OCI-LY3 (cell line): ENCODE results near the gene SVEP1.
A peak's percentile ranks its signal among the peaks of the same experiment; 100 is the strongest.

ENCODE experiments used
- H2AFZ ChIP-seq: fragments of 200-600, 300-600 bp; shearing (Covaris generic); 2 replicates; pipeline ENCODE4 v1.6.0; 2014; ENCODE audit warnings: antibody characterized with exemption, low read depth, low read length
- H3K27ac ChIP-seq: fragments of 200-600, 300-600 bp; sonication (generic); 2 replicates; pipeline ENCODE4 v1.5.1; 2014; ENCODE audit warnings: mild to moderate bottlenecking, low read length, moderate library complexity, mixed read lengths
- H3K27me3 ChIP-seq: fragments of 200-600, 300-600 bp; sonication (generic); 2 replicates; pipeline ENCODE4 v1.6.1; 2014; ENCODE audit warnings: low read depth, low read length, mixed read lengths
- H3K36me3 ChIP-seq: fragments of 200-600, 300-600 bp; sonication (generic); replicated peaks from 2 replicates; pipeline ENCODE3; 2014; ENCODE audit warnings: low read depth, low read length, mixed read lengths
- H3K4me1 ChIP-seq: fragments of 300-600, 200-600 bp; sonication (generic); 2 replicates; pipeline ENCODE4 v1.6.1; 2014; ENCODE audit warnings: low read length, mixed read lengths
- H3K4me2 ChIP-seq: fragments of 200-600, 300-600 bp; sonication (generic); 2 replicates; pipeline ENCODE4 v1.6.1; 2014; ENCODE audit warnings: low read length, mixed read lengths
- H3K4me3 ChIP-seq: fragments of 300-600, 200-600 bp; sonication (generic); 2 replicates; pipeline ENCODE4 v1.5.1; 2014; ENCODE audit warnings: antibody characterized with exemption, mild to moderate bottlenecking, low read length, moderate library complexity
- H3K79me2 ChIP-seq: fragments of 300-600, 200-600 bp; shearing (Covaris generic); 2 replicates; pipeline ENCODE4 v1.6.1; 2014; ENCODE audit warnings: mild to moderate bottlenecking, low read length, mixed read lengths
- H3K9ac ChIP-seq: fragments of 300-600, 200-600 bp; shearing (Covaris generic); 2 replicates; pipeline ENCODE4 v1.6.0; 2014; ENCODE audit warnings: mild to moderate bottlenecking, low read length, moderate library complexity
- H3K9me3 ChIP-seq: fragments of 200-600, 300-600 bp; shearing (Covaris generic); 2 replicates; pipeline ENCODE4 v1.6.1; 2014; ENCODE audit warnings: low read length, mixed read lengths; ENCODE audit not compliant: insufficient read depth
- H4K20me1 ChIP-seq: fragments of 200-600, 300-600 bp; sonication (generic); 2 replicates; pipeline ENCODE4 v1.6.1; 2016; ENCODE audit warnings: low read length, mixed read lengths; ENCODE audit not compliant: insufficient read depth
- CTCF ChIP-seq: fragments of 200-600, 300-600 bp; sonication (generic); IDR thresholded peaks from 2 replicates; pipeline ENCODE4 v1.5.1; 2014; ENCODE audit warnings: antibody characterized with exemption, low read length, low read depth
- EZH2phosphoT487 ChIP-seq: fragments of 200-600 bp; shearing (Covaris generic); IDR thresholded peaks from 2 replicates; pipeline ENCODE4 v1.6.1; 2018; ENCODE audit warnings: antibody characterized with exemption, mixed run types, low read depth

SVEP1 gene

GRCh38 chr9:110588296-110588695, 8.8 kb upstream of the SVEP1 start:
- Histone ChIP-seq H3K9ac (no peak overlapping the region), H2AFZ (no peak overlapping the region), H3K27ac (no peak overlapping the region), H3K9me3 (peaks cover 5% of the 10 kb centered on the region; the same call in 1 of the 2 replicates), H3K4me1 (peaks cover 3% of the 10 kb centered on the region), H3K36me3 (no peaks in the 10 kb centered on the region), H3K27me3 (no peaks in the 10 kb centered on the region), H3K79me2 (no peaks in the 10 kb centered on the region), H3K4me3 (no peak overlapping the region), H3K4me2 (no peak overlapping the region), H4K20me1 (no peaks in the 10 kb centered on the region)
- no peak for TF ChIP-seq EZH2phosphoT487
- no peak for TF ChIP-seq CTCF

- H3K36me3 ChIP-seq, result no peaks in the 10 kb centered on the region
- peaks cover 14% of the 10 kb centered on the region for H3K4me1 ChIP-seq
- no peak overlapping the region; the same call in 1 of the 2 replicates for H3K27ac ChIP-seq
- TF ChIP-seq EZH2phosphoT487 (no peak), CTCF (peak; percentile 57)
- H3K27me3 ChIP-seq, result no peaks in the 10 kb centered on the region
- H3K9ac ChIP-seq, result peak overlapping the region; percentile 10; the same call in 1 of the 2 replicates
- peak overlapping the region; percentile 72 for H3K4me3 ChIP-seq
- H3K9me3 ChIP-seq, result no peaks in the 10 kb centered on the region
- peak overlapping the region; percentile 91 for H2AFZ ChIP-seq
- peak overlapping the region; percentile 94 for H3K4me2 ChIP-seq
- no peaks in the 10 kb centered on the region for H4K20me1 ChIP-seq
- H3K79me2 ChIP-seq, result no peaks in the 10 kb centered on the region
These were observed 3.7 kb upstream of the SVEP1 start for GRCh38 chr9:110583237-110583636.

- Histone ChIP-seq H3K36me3 (no peaks in the 10 kb centered on the region), H3K27ac (no peak overlapping the region), H3K4me3 (no peak overlapping the region), H3K4me2 (no peak overlapping the region), H3K9me3 (no peaks in the 10 kb centered on the region), H2AFZ (no peak overlapping the region), H4K20me1 (no peaks in the 10 kb centered on the region), H3K27me3 (no peaks in the 10 kb centered on the region), H3K4me1 (peaks cover 14% of the 10 kb centered on the region), H3K79me2 (no peaks in the 10 kb centered on the region), H3K9ac (no peak overlapping the region)
- TF ChIP-seq CTCF, result no peak
- no peak for TF ChIP-seq EZH2phosphoT487
These were observed 2.6 kb upstream of the SVEP1 start for GRCh38 chr9:110582156-110582555.

GRCh38 chr9:110580850-110581249, 1.3 kb upstream of the SVEP1 start:
- H3K27me3 ChIP-seq, result no peaks in the 10 kb centered on the region
- no peak overlapping the region for H3K4me2 ChIP-seq
- no peak overlapping the region for H3K27ac ChIP-seq
- H3K9ac ChIP-seq, result no peak overlapping the region
- no peaks in the 10 kb centered on the region for H3K79me2 ChIP-seq
- no peaks in the 10 kb centered on the region for H3K36me3 ChIP-seq
- no peaks in the 10 kb centered on the region for H3K9me3 ChIP-seq
- TF ChIP-seq EZH2phosphoT487 (no peak), CTCF (no peak)
- H3K4me3 ChIP-seq, result no peak overlapping the region
- no peak overlapping the region for H2AFZ ChIP-seq
- H3K4me1 ChIP-seq, result peaks cover 14% of the 10 kb centered on the region
- H4K20me1 ChIP-seq, result no peaks in the 10 kb centered on the region
